Heart left ventricle (tissue), 16 donors: ENCODE results near the gene HAUS5. TPM values are rescaled to one million over a fixed set of nuclear protein-coding genes. Genes with fewer than 3 reads are reported as not detected.

Experiments used
- ATAC-seq, 4 donors: fragments of 200-7000 bp; cut with Tn5 transposase; one replicate each; pipeline ENCODE4 v1.9.1; 2020 to 2022; ENCODE audit warnings: moderate library complexity in 4 of 4, mild to moderate bottlenecking in 3 of 4, moderate number of reproducible peaks in 1 of 4
- DNase-seq, 5 donors: peaks; one replicate each; pipeline ENCODE4 v3.0.0-alpha.2; 2020
- H3K27ac ChIP-seq, 12 donors: fragments of 200-600 bp; sonication (generic) in 4 of 12; one replicate each; pipeline versions ENCODE4 v1.5.0 to v1.8.0; 2016 to 2022; ENCODE audit warnings: mild to moderate bottlenecking in 2 of 12
- H3K27me3 ChIP-seq, 9 donors: fragments of 200-600 bp; sonication (generic) in 2 of 9; one replicate each; pipeline versions ENCODE4 v1.5.1 to v1.8.0; 2016 to 2022; ENCODE audit warnings: mild to moderate bottlenecking in 3 of 9
- H3K36me3 ChIP-seq, 9 donors: fragments of 200-600 bp; sonication (generic) in 2 of 9; one replicate each; pipeline versions ENCODE4 v1.5.0 to v1.8.0; 2018 to 2022; ENCODE audit warnings: mild to moderate bottlenecking in 2 of 9
- H3K4me1 ChIP-seq, 12 donors: fragments of 200-600 bp; sonication (generic) in 4 of 12; one replicate each; pipeline versions ENCODE4 v1.5.0 to v1.8.0; 2016 to 2022; ENCODE audit warnings: mild to moderate bottlenecking in 3 of 12
- H3K4me3 ChIP-seq, 12 donors: fragments of 200-600 bp; sonication (generic) in 4 of 12; one replicate each; pipeline versions ENCODE4 v1.5.0 to v1.8.0; 2017 to 2022; ENCODE audit warnings: mild to moderate bottlenecking in 9 of 12, moderate library complexity in 4 of 12
- H3K9me3 ChIP-seq, 12 donors: fragments of 200-600 bp; sonication (generic) in 4 of 12; one replicate each; pipeline versions ENCODE4 v1.5.0 to v1.8.0; 2016 to 2022; ENCODE audit warnings: mild to moderate bottlenecking in 1 of 12
- CTCF ChIP-seq, 12 donors: fragments of 200-600 bp; sonication (generic) in 4 of 12; IDR thresholded peaks; one replicate each; pipeline versions ENCODE4 v1.5.0 to v1.8.0; 2018 to 2022; ENCODE audit warnings: antibody characterized with exemption in 12 of 12, mild to moderate bottlenecking in 5 of 12
- POLR2A ChIP-seq, 2 donors: fragments of 450-650 bp; IDR thresholded peaks; one replicate each; pipeline ENCODE4 v1.6.1; 2017; ENCODE audit warnings: antibody characterized with exemption in 2 of 2, mild to moderate bottlenecking in 2 of 2, moderate library complexity in 2 of 2
- WGBS, 4 donors: extraction: QIAGEN DNeasy Blood & Tissue Kit in 2 of 4; methylation state at CpG; one replicate each; pipeline versions ENCODE4 v1.1.5 to v1.1.7; 2013 to 2018; 5-methylcytosine and 5-hydroxymethylcytosine counted together
- intact Hi-C, 10 donors: fragments of 100-400 bp; cut with DNase I; formaldehyde crosslinking; loops; one replicate each; pipeline versions ENCODE4 v1.11.1 to v1.14.2; 2022
- polyA plus RNA-seq, 2 donors: library from polyadenylated mRNA; stranded (reverse); fragments of 200-250 nt; gene quantifications; one replicate each; pipeline ENCODE4 v1.2.3, GENCODE V29; 2013
- total RNA-seq, 9 donors: library from RNA; depleted of rRNA in 2 of 9; stranded (reverse); fragments of >200 nt in 2 of 9; fragmentation: NEBNext Ultra II Directional in 3 of 9; extraction: Animal tissue kit (Norgen Biotek cat#: 25700) in 3 of 9; gene quantifications; one replicate each; pipeline versions ENCODE4 v1.1.0 to v1.2.4, GENCODE V29; 2016 to 2023
- donor health status: ischemic (EF 13 %, LVEDD 7.1; RV severe dilation, severe dysfunction).
- donor health status: healthy with polysubstance abuse.
- donor health status: DM: no; HTN: yes; CAD: no.
- donor health status: DM: no; HTN: no; CAD: no.
- donor health status: ischemic (EF 25% LVEDD 6.9; RV normal size, moderate dysfunction).
- donor health status: ischemic (EF 25% LVEDD 5.7; RV mildly dilated, moderate dysfunction).
- donor health status: healthy.
- donor health status: DM: yes; HTN: yes; CAD: no.
- donor health status: ischemic (EF 35%, LVEDD 5.7; RV mildly dilated, moderate dysfunction).
- donor health status: nonischemic (EF 11% LVEDD 7.7; RV severe dilation, severe dysfunction).
- donor health status: DM: yes; HTN: yes; CAD: no.
- donor health status: PGD.
- donor health status: ischemic (EF 29% LVEDD 5.4; RV normal size, mild dysfunction).
- donor health status: nonischemic (EF 23%, LVEDD 6.1; RV moderate dilation, normal function).

Gene HAUS5
- total and polyA plus RNA-seq, 11 donors: 1.9 to 9.0 (median 3.9) TPM

- H3K36me3 ChIP-seq: no peaks in the 10 kb centered on the region
- peaks cover 0 to 21% (median 9%) of the 10 kb centered on the region in 12 donors for H3K4me1 ChIP-seq
- TF ChIP-seq CTCF (IDR thresholded peaks at IDR 0.05) (no peak), POLR2A (IDR thresholded peaks at IDR 0.05) (no peak)
- no peak for DNase-seq
- intact Hi-C loops: no loop called here
- no peak overlapping the region for H3K4me3 ChIP-seq
- WGBS, 4 donors: 68 to 92% (median 73%) methylated on average over 2 of the region's 2 CpGs
- no peak for ATAC-seq
- H3K27me3 ChIP-seq: no peaks in the 10 kb centered on the region
- no peak overlapping the region for H3K27ac ChIP-seq
- peaks cover 0 to 22% (median 2%) of the 10 kb centered on the region in 12 donors for H3K9me3 ChIP-seq
Observed at GRCh38 chr19:35608251-35608650, 4.3 kb upstream of the HAUS5 start.

GRCh38 chr19:35609851-35610353 lies 2.6 kb upstream of the HAUS5 start:
- Histone ChIP-seq H3K36me3 (peaks cover 0 to 1% (median 0%) of the 10 kb centered on the region in 9 donors), H3K27me3 (no peaks in the 10 kb centered on the region), H3K27ac (no peak overlapping the region), H3K9me3 (peaks cover 0 to 22% (median 2%) of the 10 kb centered on the region in 12 donors), H3K4me3 (no peak overlapping the region), H3K4me1 (peaks cover 0 to 22% (median 10%) of the 10 kb centered on the region in 12 donors)
- TF ChIP-seq POLR2A (IDR thresholded peaks at IDR 0.05): no peak
- no peak for TF ChIP-seq CTCF (IDR thresholded peaks at IDR 0.05)
- 62 to 74% (median 66%) methylated on average over 3 to 6 of the region's 6 CpGs for WGBS, 4 donors
- intact Hi-C loops: loop anchor here in 3 of 10 donors (5.0 to 10.0 kb wide), 2 partner anchors 63 to 65 kb away; partner anchors contain the start of gene TMEM147 (in 3 of the 3)
- ATAC-seq (no peak), DNase-seq (no peak)

GRCh38 chr19:35612224-35612558 lies 344 bp upstream of the HAUS5 start:
- TF ChIP-seq POLR2A (IDR thresholded peaks at IDR 0.05): no peak
- no peak for TF ChIP-seq CTCF (IDR thresholded peaks at IDR 0.05)
- Histone ChIP-seq H3K36me3 (peaks cover 0 to 20% (median 0%) of the 10 kb centered on the region in 9 donors), H3K27me3 (no peaks in the 10 kb centered on the region), H3K4me3 (peak overlapping the region; percentile 43 to 93 (median 74)), H3K4me1 (peaks cover 0 to 22% (median 10%) of the 10 kb centered on the region in 12 donors), H3K27ac (peak overlapping the region in 6 of 12 donors; percentile 50 to 79 (median 71)), H3K9me3 (peaks cover 0 to 17% (median 2%) of the 10 kb centered on the region in 12 donors)
- WGBS, 4 donors: 32 to 46% (median 38%) methylated on average over 9 of the region's 9 CpGs
- intact Hi-C loops: loop anchor here in 5 of 10 donors (1.0 to 10.0 kb wide), 3 partner anchors 16 to 67 kb away; partner anchors contain the start of gene TMEM147 (in 3 of the 5)
- ATAC-seq (no peak), DNase-seq (no peak)

GRCh38 chr19:35613574-35613973 lies 1.0 kb downstream of the HAUS5 start:
- Histone ChIP-seq H3K9me3 (peaks cover 0 to 3% (median 0%) of the 10 kb centered on the region in 12 donors), H3K36me3 (peaks cover 0 to 21% (median 0%) of the 10 kb centered on the region in 9 donors), H3K27ac (no peak overlapping the region), H3K4me3 (peak overlapping the region in 1 of 12 donors; percentile 86), H3K4me1 (peaks cover 0 to 22% (median 10%) of the 10 kb centered on the region in 12 donors), H3K27me3 (no peaks in the 10 kb centered on the region)
- ATAC-seq: no peak
- TF ChIP-seq CTCF (IDR thresholded peaks at IDR 0.05): no peak
- no peak for TF ChIP-seq POLR2A (IDR thresholded peaks at IDR 0.05)
- intact Hi-C loops: loop anchor here in 3 of 10 donors (5.0 to 10.0 kb wide), 2 partner anchors 66 to 69 kb away; partner anchors contain the start of gene TMEM147 (in 3 of the 3)
- WGBS, 4 donors: 73 to 91% (median 83%) methylated on average over 1 of the region's 1 CpG
- no peak for DNase-seq
